Stomach (tissue), 9 donors: ENCODE results near the gene MSI2. TPM values are rescaled to one million over a fixed set of nuclear protein-coding genes. Genes with fewer than 3 reads are reported as not detected.

Experiments
- DNase-seq, 2 donors: peaks; one replicate each; pipeline versions ENCODE4 v3.0.0 to v3.0.0-alpha.2; 2013 to 2019
- H3K27ac ChIP-seq, 5 donors: fragments of 200-600 bp in 4 of 5; sonication (generic) in 4 of 5; one replicate each; pipeline ENCODE4 v1.5.1; 2013 to 2019; ENCODE audit warnings: mild to moderate bottlenecking in 1 of 5, moderate library complexity in 1 of 5
- H3K27me3 ChIP-seq, 3 donors: fragments of 200-600 bp; sonication (generic); one replicate each; pipeline ENCODE4 v1.5.1; 2017 to 2019; ENCODE audit warnings: mixed run types in 1 of 3
- H3K36me3 ChIP-seq, 4 donors: fragments of 200-600 bp; sonication (generic); 1 replicate in 3 of 4; 2 replicates in 1 of 4; pipeline ENCODE4 v1.5.1; 2016 to 2019
- H3K4me1 ChIP-seq, 4 donors: fragments of 200-600 bp; sonication (generic); one replicate each; pipeline ENCODE4 v1.5.1; 2016 to 2019
- H3K4me3 ChIP-seq, 4 donors: fragments of 200-600 bp; sonication (generic) in 3 of 4; one replicate each; pipeline ENCODE4 v1.5.1; 2016 to 2019; ENCODE audit warnings: mild to moderate bottlenecking in 1 of 4
- H3K9me3 ChIP-seq, 4 donors: fragments of 200-600 bp; sonication (generic); one replicate each; pipeline ENCODE4 v1.5.1; 2016 to 2019
- CTCF ChIP-seq, 7 experiments: fragments of 450-650 bp in 4 of 7; fragments of 200-600 bp in 3 of 7; sonication (generic) in 3 of 7; IDR thresholded peaks; one replicate each; pipeline ENCODE4 v1.5.1; 2016 to 2019; ENCODE audit warnings: antibody characterized with exemption in 7 of 7, control low read depth in 2 of 7, mild to moderate bottlenecking in 1 of 7
- EP300 ChIP-seq: sonication (generic); formaldehyde crosslinking; IDR thresholded peaks from one replicate; pipeline ENCODE4 v1.6.1; 2017; ENCODE audit warnings: antibody characterized with exemption
- POLR2A ChIP-seq, 4 donors: fragments of 450-650 bp; IDR thresholded peaks; one replicate each; pipeline ENCODE4 v1.6.1; 2016; ENCODE audit warnings: antibody characterized with exemption in 4 of 4, control low read depth in 2 of 4, mild to moderate bottlenecking in 1 of 4, moderate library complexity in 1 of 4
- POLR2AphosphoS5 ChIP-seq, 3 donors: sonication (generic); formaldehyde crosslinking; IDR thresholded peaks; one replicate each; pipeline ENCODE4 v1.6.1; 2016; ENCODE audit warnings: antibody characterized with exemption in 3 of 3
- WGBS, 5 donors: extraction: QIAGEN DNeasy Blood & Tissue Kit in 3 of 5; methylation state at CpG; one replicate each; pipeline versions ENCODE4 v1.1.5 to v1.1.7; 2013 to 2018; 5-methylcytosine and 5-hydroxymethylcytosine counted together
- intact Hi-C: fragments of 100-400 bp; cut with DNase I; formaldehyde crosslinking; loops from one replicate; pipeline ENCODE4 v1.15.1; 2023; ENCODE audit warnings: low total_unique reads
- polyA plus RNA-seq, 3 donors: library from polyadenylated mRNA; stranded (reverse); fragments of 200-250 nt; gene quantifications; one replicate each; pipeline ENCODE4 v1.2.3, GENCODE V29; 2013
- total RNA-seq, 5 donors: library from RNA; depleted of rRNA; stranded (reverse); fragments of >200 nt; gene quantifications; one replicate each; pipeline versions ENCODE4 v1.1.0 to v1.2.3, GENCODE V29; 2014 to 2016
- donor health status: healthy with polysubstance abuse.
- donor health status: Bipolar disorder and iron deficiency.
- donor health status: healthy.

The MSI2 gene
- total and polyA plus RNA-seq, 8 donors, result 8.3 to 72.4 (median 22.9) TPM

- intact Hi-C loops, result no loop called here
Measured at GRCh38 chr17:57284583-57284982, 28.3 kb downstream of the MSI2 start.

GRCh38 chr17:57284984-57285646 is 28.8 kb downstream of the MSI2 start:
- intact Hi-C loops, result no loop called here
- H3K4me3 ChIP-seq, result peak overlapping the region in 1 of 4 donors; percentile 13
- TF ChIP-seq EP300 (no peak), POLR2AphosphoS5 (IDR thresholded peaks at IDR 0.05) (no peak), CTCF (IDR thresholded peaks at IDR 0.05) (no peak), POLR2A (IDR thresholded peaks at IDR 0.05) (no peak)
- H3K4me1 ChIP-seq, result peaks cover 0 to 41% (median 32%) of the 10 kb centered on the region in 4 donors
- peak in 1 of 2 donors; percentile 62 for DNase-seq
- H3K9me3 ChIP-seq, result no peaks in the 10 kb centered on the region
- WGBS, 5 donors, result 24 to 50% (median 43%) methylated on average over 12 to 13 of the region's 13 CpGs
- H3K27ac ChIP-seq, result peak overlapping the region in 2 of 5 donors; percentile 18 to 38
- H3K27me3 ChIP-seq, result no peaks in the 10 kb centered on the region
- peaks cover 0 to 12% (median 0%) of the 10 kb centered on the region in 4 donors for H3K36me3 ChIP-seq

More at GRCh38 chr17:57284583-57284982, 28.3 kb downstream of the MSI2 start:
- DNase-seq, result no peak
- no peaks in the 10 kb centered on the region for H3K27me3 ChIP-seq
- no peak overlapping the region for H3K27ac ChIP-seq
- H3K9me3 ChIP-seq, result no peaks in the 10 kb centered on the region
- peaks cover 0 to 40% (median 32%) of the 10 kb centered on the region in 4 donors for H3K4me1 ChIP-seq
- TF ChIP-seq POLR2A (IDR thresholded peaks at IDR 0.05) (no peak), CTCF (IDR thresholded peaks at IDR 0.05) (no peak), EP300 (no peak)
- H3K36me3 ChIP-seq, result peaks cover 0 to 12% (median 0%) of the 10 kb centered on the region in 4 donors
- WGBS, 5 donors, result 56 to 79% (median 73%) methylated on average over 3 of the region's 3 CpGs
- peak overlapping the region in 1 of 4 donors; percentile 13 for H3K4me3 ChIP-seq

GRCh38 chr17:57285701-57286100 is 29.4 kb downstream of the MSI2 start:
- no peak for DNase-seq
- H3K27ac ChIP-seq, result peak overlapping the region in 1 of 5 donors; percentile 18
- H3K9me3 ChIP-seq, result no peaks in the 10 kb centered on the region
- H3K4me3 ChIP-seq, result no peak overlapping the region
- H3K27me3 ChIP-seq, result no peaks in the 10 kb centered on the region
- 61 to 67% (median 66%) methylated on average over 5 of the region's 5 CpGs for WGBS, 5 donors
- intact Hi-C loops, result no loop called here
- TF ChIP-seq POLR2A (IDR thresholded peaks at IDR 0.05) (no peak), EP300 (no peak), POLR2AphosphoS5 (IDR thresholded peaks at IDR 0.05) (no peak), CTCF (IDR thresholded peaks at IDR 0.05) (no peak)
- H3K4me1 ChIP-seq, result peaks cover 0 to 41% (median 32%) of the 10 kb centered on the region in 4 donors
- H3K36me3 ChIP-seq, result peaks cover 0 to 12% (median 0%) of the 10 kb centered on the region in 4 donors

- WGBS, 5 donors, result 81 to 87% (median 84%) methylated on average over 17 of the region's 17 CpGs
- H3K9me3 ChIP-seq, result no peaks in the 10 kb centered on the region
- DNase-seq, result no peak
- no peak overlapping the region for H3K27ac ChIP-seq
- peaks cover 0 to 7% (median 0%) of the 10 kb centered on the region in 4 donors for H3K36me3 ChIP-seq
- no peaks in the 10 kb centered on the region for H3K27me3 ChIP-seq
- intact Hi-C loops, result no loop called here
- H3K4me1 ChIP-seq, result peaks cover 0 to 41% (median 32%) of the 10 kb centered on the region in 4 donors
- no peak overlapping the region for H3K4me3 ChIP-seq
- TF ChIP-seq CTCF (IDR thresholded peaks at IDR 0.05) (no peak), POLR2A (IDR thresholded peaks at IDR 0.05) (no peak), POLR2AphosphoS5 (IDR thresholded peaks at IDR 0.05) (no peak), EP300 (no peak)
Measured at GRCh38 chr17:57286399-57287105, 30.2 kb downstream of the MSI2 start.
